NCI-H2196 (cell line): ENCODE results near the gene DPF1.
"Not testable (repeated sequence)": the region's sequence is repeated elsewhere in the genome, so short reads cannot be mapped to it uniquely, and the experiment has no call there.

Source experiments
- DNase-seq: peaks from one replicate; lab custom pipeline; 2025; ENCODE audit not compliant: unreplicated experiment; lab: John Stamatoyannopoulos, UW

Gene DPF1

DNA sequence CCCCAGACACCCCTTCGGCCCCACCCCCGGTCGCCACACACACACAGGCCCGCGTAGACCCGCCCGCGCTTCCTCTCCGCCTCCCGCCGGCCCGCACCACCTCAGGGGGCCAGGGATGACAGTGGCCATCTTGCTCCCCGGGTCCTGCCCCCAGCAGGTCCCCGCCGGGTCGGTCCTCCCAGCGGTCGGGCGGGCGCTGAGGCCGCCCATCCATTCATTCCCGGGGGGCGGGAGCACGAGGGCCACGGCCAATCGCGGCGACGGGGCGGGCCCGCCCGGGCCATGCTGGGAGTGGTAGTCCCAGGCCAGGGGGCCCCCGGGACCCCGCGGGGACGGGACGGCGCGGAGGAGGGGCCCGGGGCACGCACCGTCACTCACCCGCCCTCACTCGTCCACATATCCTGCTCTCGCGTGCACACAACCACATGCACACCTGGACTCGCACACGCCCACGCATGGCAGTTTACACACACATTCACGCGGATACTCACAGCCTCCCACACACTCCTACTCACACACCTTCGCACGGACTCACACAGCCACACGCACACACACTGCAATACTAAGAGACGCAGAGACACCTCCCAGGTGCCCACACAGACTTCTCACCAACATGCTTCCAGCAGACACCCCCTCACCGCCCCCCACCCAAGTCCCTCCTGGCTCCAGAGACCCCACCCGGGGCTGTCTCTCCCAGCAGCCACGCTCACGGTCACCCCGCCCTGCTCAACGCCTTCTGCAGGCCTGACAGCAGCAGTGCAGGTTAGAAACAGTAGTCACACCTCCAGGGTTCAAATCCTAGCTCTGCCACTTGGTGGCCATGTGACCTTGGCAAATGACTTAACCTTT, at the start of gene DPF1:
Gene DPF1, minus strand, starts transcription at position 209 of the 849 bp plus-strand sequence. Its CDS starts 80 bp downstream, at position 129.
- DNase-seq = peak; percentile 84

DNA sequence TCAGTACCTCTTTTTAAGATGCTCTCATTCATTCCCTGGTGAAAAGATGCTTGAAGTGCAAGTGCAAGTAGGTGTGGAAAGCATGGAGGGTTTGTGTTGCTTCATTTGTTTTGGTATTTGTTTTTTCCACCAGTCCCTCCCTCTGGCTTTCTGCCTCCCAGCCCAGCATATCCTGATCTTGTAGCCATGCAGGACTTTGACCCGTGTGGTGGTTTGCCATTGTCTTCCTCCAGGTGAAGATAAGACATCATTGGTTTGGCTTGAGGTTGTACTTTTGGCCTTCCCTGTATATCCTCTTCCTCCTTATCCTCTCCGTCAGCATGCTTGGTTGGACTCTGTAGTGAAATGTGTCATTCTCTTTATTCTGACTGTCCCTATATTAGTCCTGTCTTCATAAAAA, 49.5 kb upstream of the DPF1 start:
- no peak for DNase-seq

DNA sequence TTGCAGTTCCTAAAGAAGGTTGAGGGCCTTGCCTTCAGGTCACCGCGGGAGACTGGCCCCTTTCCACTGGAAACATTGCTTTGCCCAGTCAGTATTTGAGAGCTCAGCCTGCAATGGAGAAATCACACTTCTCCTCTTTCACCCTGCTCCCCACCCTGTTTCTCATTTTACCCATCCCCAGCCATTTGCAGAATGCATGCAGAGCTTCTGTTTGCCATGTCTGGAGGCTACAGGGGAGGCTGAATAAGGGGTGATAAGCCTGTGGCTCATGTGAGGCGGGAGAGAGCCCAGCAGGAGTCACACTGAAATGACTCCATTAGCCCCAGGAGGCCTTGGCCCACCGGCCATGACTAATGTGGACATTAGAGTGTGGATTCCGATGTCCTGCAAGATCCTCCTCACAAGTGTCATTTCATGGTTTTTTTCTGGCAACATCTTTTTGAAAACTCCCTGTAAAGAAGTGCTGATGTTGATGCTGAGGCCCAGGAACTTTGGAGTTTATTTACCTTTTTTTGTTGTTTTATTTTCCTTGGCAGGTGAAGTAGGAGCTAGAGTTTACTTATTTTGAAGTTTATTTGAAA, 46.7 kb upstream of the DPF1 start:
- DNase-seq = no peak

DNA sequence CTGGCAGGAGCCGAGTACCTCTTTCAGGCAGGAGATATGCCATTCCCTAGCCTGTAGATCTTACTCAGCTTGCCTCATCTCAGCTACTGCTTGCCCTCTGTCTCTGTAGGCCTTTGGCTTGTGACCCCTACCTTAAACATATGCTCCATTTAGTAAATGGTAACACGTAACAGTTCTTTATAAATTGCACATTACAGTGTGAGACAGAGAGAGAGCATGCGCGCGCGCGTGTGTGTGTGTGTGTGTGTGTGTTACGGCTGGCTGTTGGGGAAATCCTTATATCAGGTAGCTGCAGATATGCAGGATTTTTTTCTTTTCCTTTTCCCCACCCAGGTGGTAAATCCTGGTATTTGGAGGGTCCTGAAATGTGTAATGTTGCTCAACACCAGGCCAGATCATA, 44.5 kb upstream of the DPF1 start:
- DNase-seq = no peak

DNA sequence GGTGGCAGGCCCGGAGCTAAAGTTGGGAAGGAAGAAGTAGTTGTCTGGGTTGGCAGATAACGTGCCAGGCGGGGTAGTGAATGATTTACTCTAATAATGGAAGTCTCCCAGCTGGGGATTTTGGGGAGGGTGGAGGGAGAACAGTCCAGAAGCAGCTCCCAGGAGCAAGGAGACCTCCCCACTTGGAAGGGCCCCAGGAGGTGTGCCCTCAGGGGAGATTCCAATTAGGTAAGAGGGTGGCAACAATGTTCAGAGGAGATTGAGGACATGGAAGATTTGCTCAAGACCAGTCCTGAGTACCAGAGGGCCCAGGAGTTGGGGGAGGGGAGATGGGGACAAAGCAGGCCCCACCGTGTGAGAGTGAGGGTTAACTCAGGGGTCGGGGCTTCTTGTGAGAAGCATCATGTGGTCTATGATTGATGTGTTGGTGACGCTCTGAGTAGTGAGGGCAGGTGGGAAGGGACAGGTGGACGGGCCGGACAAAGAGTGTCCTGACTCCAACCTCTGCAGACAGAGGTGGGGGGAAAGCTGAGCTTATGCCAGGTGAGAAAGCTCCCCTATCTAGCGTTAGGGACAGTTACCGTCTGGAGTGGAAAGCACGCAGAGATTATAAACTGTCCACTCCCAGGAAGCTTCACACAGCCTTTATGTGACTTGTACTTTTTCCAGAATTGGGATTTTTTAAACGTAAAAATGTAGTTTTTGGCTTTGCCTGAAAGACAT, 43.9 kb upstream of the DPF1 start:
- DNase-seq = no peak

DNA sequence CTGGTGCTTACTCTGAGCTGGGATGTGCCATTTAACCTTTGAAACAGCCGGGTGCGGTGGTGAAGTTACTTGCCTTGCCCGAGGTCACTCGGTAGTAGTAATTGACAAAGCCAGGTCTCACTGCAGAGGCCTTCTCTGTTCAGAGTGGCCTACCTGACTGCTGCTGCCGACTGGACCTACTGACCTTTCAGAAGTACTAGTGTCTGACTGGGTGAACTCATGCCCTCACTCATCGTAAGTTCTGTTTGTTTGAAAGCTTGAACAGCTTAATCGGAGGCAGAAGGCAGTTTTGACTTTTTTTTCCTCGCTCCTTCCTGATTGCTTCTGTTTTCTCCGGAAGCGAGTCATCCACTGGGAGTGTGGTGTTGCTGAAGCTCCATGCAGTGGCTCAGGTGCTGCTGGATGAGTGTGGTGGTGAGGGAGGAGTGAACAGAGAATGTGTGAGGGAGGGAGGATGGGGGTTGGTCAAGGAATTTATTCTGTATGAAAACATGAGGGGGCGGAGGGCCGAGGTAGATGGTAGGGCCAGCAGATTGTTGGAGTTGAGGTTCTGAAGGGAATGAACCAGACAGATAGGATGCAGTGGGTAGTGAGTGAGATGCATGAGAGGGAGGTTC, 43.1 kb upstream of the DPF1 start:
- peak; percentile 26 for DNase-seq

DNA sequence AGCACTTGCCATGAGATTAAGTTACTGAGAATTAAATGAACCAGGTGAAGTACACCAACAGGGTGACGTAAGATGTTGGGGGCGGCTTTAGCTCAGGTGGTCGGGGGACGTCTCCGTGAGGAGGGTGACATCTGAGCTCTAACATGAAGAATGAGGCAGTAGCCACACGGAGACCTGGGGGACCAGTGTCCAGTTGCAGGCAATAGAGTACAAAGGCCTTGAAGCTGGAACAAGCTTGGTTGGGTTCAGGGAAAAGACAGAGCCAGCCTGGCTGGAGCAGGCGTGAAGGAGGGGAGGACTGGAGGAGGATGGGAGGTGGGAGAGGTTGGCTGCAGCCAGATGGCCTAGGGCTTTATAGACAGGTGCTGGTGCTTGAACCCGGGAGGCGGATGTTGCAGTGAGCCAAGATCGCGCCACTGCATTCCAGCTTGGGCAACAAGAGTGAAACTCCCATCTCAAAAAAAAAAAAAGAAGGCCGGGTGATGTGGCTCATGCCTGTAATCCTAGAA, 42.0 kb upstream of the DPF1 start:
- peak; percentile 78 for DNase-seq

DNA sequence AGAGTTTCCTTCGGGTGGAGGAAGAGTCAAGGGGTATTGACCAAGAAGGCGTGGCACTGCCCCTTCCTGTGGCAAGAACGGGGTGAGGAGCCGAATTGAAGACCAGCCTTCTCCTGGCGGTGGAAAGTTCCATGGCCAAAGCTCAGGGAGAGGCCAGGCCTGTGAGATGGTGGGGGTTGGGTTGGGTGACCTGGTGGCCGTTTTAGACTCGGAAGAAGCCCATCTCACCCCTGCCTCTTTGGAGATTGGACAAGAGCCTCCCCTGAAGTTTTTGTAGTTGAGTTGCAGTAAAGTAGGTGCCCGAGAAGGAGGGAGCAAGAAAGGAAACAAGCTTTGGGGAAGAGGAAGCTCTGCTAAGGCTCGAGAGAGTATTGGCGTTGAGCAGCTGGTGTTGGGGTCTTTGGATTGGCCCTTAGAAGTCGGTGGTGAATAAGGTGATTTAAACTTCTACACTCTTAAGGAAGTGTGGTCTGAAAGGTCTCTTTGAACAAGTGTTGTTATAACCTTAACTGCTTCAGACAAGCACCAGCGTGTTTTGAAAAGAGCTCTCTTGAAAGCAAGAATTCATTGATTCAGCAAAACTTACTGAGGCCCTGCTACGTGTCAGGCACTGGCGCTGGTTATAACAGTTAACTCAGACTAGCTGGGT, 41.3 kb upstream of the DPF1 start:
- DNase-seq = no peak

DNA sequence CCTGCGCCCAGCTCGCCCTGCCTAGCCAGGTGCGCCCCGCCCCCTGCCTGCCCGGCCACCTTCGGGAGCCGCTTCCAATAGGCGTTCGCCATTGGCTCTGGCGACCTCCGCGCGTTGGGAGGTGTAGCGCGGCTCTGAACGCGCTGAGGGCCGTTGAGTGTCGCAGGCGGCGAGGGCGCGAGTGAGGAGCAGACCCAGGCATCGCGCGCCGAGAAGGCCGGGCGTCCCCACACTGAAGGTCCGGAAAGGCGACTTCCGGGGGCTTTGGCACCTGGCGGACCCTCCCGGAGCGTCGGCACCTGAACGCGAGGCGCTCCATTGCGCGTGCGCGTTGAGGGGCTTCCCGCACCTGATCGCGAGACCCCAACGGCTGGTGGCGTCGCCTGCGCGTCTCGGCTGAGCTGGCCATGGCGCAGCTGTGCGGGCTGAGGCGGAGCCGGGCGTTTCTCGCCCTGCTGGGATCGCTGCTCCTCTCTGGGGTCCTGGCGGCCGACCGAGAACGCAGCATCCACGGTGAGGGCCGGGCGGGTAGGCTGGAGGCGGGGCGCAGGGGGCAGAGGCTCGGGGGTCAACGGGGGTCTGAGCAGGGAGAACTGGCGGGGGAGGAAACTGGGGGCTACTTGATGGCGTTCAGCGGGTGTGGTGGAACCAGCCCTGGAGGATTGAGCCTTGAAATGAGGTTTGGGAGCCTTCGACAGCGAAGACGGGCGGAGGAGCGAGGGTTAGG, 40.6 kb upstream of the DPF1 start, which contains the start of gene SPINT2:
Gene SPINT2, plus strand, starts transcription at position 88 of the 727 bp plus-strand sequence. Its CDS starts 320 bp downstream, at position 408.
- DNase-seq = no peak

DNA sequence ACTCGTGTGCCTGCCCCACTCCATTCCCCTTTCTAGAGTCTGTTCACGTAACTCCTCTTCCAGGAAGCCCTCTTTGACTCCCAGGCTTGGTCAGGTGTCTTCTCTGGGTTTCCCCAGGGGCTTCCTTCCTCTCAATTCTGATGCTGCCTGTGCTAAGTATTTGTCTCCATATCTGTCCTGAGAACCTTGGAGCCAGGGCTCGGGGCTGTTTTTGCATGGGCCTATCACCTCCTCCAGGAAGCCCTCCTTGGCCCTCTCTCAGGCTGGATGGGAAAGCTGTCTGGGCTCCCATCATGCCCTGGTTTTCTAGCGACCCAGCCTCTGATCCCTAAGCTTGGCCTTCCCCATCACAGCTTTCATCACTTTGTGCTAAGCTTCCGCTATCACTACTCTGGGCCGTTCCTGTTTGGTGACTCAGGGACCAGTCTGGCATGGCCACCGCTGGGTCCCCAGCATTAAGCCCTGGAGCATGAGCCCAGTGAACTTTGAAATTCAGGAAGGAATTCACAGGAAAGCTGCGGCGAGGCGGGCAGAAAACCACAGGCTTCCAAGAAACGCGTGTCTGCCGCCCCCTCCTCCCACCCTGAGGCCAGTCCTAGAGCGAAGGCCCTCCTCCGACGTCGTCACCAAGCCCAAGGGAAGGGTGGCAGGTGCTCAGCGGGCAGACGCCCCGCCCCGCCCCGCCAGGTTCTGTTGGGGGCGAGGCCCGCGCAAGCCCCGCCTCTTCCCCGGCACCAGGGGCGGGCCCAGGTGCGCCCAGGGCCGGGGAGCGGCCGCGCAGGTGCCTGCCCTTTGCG, 39.9 kb upstream of the DPF1 start:
- DNase-seq = peak; percentile 95

DNA sequence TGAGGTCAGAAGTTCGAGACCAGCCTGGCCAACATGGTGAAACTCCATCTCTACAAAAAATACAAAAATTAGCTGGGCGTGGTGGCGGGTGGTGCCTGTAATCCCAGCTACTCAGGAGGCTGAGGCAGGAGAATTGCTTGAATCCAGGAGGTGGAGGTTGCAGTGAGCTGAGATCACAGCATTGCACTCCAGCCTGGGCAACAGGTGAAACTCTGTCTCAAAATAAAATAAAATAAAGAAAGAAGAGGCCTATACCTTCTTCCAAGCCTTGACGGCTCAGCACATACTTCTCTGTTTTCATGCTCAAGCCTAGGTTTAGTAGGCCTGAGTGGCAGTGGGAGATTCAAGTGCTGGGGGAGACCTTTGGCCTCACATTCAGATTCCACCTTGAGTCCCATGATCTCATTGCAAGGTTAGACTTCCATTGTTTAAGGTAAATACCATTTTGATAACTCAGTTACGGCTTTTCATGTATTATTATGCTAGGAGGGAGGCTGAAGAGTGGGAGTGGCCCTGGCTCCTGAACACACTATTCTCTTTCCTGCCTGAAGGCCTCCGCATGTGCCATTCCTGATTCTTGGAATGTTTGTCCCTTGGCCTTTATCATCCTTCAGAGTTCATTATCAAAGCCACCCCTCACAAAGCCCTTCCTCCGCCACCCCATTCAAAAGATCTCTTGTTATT, 38.7 kb upstream of the DPF1 start:
- DNase-seq = no peak

DNA sequence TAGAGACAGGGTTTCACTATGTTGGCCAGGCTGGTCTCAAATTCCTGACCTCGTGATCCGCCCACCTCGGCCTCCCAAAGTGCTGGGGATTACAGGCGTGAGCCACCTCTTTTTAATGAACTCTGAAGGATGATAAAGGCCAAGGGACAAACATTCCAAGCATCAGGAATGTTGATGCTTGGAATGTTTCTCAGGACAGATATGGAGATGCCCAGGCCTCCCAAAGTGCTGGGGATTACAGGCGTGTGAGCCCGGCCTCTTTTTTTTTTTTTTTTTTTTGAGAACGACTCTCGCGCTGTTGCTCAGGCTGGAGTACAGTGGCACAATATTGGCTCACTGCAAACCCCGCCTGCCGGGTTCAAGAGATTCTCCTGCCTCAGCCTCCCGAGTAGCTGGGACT, 37.9 kb upstream of the DPF1 start:
- not testable (repeated sequence) for DNase-seq

DNA sequence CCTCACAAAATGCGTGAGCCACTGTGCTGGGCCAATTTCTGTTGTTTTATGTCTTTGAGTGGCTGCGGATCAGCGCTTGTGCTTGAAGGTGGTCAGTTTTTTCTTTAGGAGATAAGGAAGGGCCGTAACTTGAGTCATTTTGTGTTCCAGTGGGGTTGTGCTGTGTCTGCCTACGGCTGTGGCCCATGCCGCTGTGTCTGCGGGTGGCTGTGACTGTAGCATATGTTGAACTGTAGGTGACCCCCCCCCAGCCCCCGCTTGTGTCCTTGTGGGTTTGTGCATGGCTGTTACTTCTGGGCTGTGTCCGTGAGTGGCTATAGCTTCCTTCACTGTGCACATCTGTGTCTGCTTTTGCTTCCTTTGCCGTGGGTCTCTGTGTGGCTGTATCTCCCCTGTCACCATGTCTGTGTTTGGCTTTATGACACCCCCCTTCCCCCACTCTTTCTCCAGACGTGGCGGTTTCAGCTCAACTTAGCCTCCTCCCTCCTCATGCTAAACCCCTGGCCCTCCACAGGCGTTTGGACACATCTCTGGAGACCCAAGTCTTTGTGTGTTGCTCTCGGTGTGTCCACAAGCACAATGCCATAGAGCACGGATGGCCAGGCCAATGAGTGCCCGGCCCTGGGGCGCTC, 31.5 kb upstream of the DPF1 start:
- DNase-seq = no peak

DNA sequence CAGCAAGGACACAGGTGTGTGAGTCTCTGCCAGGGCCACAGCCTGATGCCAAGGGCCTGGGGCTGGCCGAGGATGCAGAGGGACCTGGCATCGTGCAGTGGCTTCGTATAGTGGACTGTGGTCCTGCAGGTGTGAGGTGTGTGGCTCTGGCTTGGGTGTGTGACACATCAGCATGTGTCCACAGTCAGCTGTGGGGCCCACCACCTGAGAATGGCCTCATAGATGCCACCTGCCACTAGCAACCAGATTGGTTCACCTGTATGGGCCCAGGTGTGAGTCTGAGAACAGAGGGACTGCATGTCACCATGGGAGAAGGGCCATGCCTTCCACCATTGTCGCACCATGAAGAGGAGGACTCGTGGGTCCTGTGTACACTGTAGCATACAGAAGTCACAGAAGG, 29.8 kb upstream of the DPF1 start:
- DNase-seq = no peak

DNA sequence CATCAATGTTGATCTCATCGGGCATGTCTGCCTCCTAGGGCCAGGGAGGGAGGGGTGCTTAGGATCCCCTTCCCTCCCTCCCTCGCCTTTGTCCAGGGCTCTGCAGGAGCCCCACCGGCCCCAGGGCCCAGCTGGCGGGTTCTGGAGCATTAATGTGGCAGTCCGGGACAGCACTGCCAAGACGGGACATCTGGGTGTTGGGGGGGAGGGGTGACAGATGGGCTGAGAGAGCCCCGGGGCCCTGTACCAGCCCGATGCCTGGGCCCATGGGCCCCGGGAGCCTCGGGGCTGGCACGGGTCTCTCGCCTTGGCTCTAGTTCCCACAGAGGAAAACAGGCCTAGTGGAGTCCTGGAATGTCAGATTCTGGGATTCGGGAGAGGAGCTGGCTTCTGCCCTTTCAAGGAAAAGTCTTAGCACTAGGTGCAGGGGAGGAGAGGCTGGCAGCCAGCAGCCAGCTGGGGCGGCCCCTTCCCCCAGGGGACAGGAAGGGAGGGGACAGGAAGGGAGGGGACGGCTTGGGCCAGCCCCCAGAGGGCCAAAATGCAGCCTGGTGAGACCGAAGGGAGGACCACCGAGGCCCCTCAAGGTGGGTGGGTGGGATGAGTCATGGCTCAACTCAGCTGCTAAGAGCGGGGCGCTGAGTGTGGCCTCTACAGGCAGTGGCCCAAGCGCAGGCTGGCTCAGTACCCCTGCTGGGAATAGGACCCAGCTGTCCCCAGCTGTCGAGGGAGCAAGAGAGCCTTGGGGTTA, 29.1 kb upstream of the DPF1 start:
- DNase-seq = no peak

DNA sequence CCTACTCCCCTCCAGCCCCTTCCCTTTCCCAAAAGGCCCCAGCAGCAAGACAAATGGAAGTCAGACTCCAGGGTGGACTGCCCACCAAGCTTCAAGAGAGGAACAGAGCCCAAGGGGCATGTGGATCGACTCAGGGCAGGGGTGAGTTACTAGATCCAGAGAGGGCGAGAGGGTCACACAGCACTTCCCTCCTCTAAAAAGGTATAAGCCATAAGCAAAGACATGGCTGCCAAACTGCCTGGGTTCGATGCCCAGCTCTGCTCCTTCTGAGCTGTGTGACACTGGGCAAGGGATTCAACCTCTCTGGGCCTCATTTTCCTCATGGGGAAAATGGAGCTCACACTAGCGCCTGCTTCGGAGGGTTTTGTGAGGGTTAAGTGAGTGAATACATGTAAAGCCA, 28.4 kb upstream of the DPF1 start:
- DNase-seq = no peak

DNA sequence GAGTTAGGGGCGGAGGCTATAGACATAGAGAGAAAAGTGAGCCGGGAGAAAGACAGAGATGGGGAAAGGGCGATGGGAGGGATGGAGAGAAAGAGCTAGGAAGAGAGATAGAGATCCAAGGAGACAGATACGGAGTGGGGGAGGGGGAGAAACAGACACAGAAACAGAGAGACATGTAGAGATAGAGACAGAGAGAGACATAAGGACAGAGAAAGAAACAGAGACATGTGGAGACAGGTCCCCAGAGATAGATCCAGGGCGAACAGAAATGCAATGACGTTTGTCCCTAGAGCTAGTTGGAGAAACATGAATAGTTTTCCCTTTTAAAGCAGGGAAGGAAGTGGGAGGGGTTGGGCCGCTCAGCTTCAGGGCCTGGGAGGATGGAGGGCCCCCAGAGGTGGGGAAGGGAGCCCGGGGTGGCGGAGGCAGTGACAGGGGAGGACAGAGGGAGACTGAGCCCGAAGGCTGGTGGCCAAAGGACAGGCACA, 27.6 kb upstream of the DPF1 start:
- no peak for DNase-seq
